Left cardiac atrium (tissue), 4 donors: ENCODE measurements around the gene ASCC1. TPM values are rescaled to one million over a fixed set of nuclear protein-coding genes. Genes with fewer than 3 reads are reported as not detected.
"Not testable (repeated sequence)": the region's sequence is repeated elsewhere in the genome, so short reads cannot be mapped to it uniquely, and the experiment has no call there.

Source experiments
- ATAC-seq, 2 donors: fragments of 200-7000 bp; cut with Tn5 transposase; one replicate each; pipeline ENCODE4 v1.9.1; 2020; ENCODE audit warnings: mild to moderate bottlenecking in 2 of 2, moderate library complexity in 2 of 2
- DNase-seq: peaks from one replicate; pipeline ENCODE4 v3.0.0-alpha.2; 2020
- intact Hi-C, 2 donors: fragments of 100-400 bp; cut with DNase I; formaldehyde crosslinking; loops; one replicate each; pipeline versions ENCODE4 v1.14.1 to v1.15.1; 2022 to 2023
- total RNA-seq, 2 donors: library from RNA; stranded (reverse); fragmentation: NEBNext Ultra II Directional; extraction: Animal tissue kit (Norgen Biotek cat#: 25700); gene quantifications; one replicate each; pipeline ENCODE4 v1.2.1, GENCODE V29; 2021
- donor health status: DM: no; HTN: yes; CAD: no.
- donor health status: DM: no; HTN: yes; CAD: no; lungs with severe emphysema.
- donor health status: DM: yes; HTN: yes; CAD: no.
- donor health status: Dilated cardiomyopathy.

Gene ASCC1
- total RNA-seq, 2 donors from 2014 or later, result 25.2 to 28.1 TPM

GRCh38 chr10:72146559-72147323 is 69.3 kb downstream of the ASCC1 start:
- intact Hi-C loops, result no loop called here
- peak in 1 of 2 donors; percentile 19 for ATAC-seq
- no peak for DNase-seq

GRCh38 chr10:72146071-72146470 is 70.0 kb downstream of the ASCC1 start:
- ATAC-seq (peak; percentile 15 to 27), DNase-seq (no peak)
- intact Hi-C loops, result no loop called here

GRCh38 chr10:72145657-72146056 is 70.4 kb downstream of the ASCC1 start:
- intact Hi-C loops, result no loop called here
- ATAC-seq (no peak), DNase-seq (no peak)

- no peak for DNase-seq
- intact Hi-C loops, result no loop called here
- no peak for ATAC-seq
Measured at GRCh38 chr10:72140850-72141249, 75.2 kb downstream of the ASCC1 start.

GRCh38 chr10:72140174-72140573 is 75.9 kb downstream of the ASCC1 start:
- intact Hi-C loops, result no loop called here
- DNase-seq (no peak), ATAC-seq (no peak)

GRCh38 chr10:72137583-72137982 is 78.5 kb downstream of the ASCC1 start:
- ATAC-seq (no peak), DNase-seq (no peak)
- intact Hi-C loops, result loop anchor here in 1 of 2 donors (10.0 kb wide), 1 partner anchor 77 kb away; the partner anchor contains the start of genes ANAPC16 and ASCC1

GRCh38 chr10:72136225-72136624 is 79.9 kb downstream of the ASCC1 start:
- ATAC-seq, DNase-seq: not testable (repeated sequence)
- intact Hi-C loops, result loop anchor here in 1 of 2 donors (10.0 kb wide), 1 partner anchor 79 kb away; the partner anchor contains the start of genes ANAPC16 and ASCC1

- intact Hi-C loops, result loop anchor here in 1 of 2 donors (10.0 kb wide), 1 partner anchor 80 kb away; the partner anchor contains the start of genes ANAPC16 and ASCC1
- no peak for ATAC-seq
Measured at GRCh38 chr10:72134785-72135767, 81.0 kb downstream of the ASCC1 start.

GRCh38 chr10:72133517-72133916 is 82.6 kb downstream of the ASCC1 start:
- intact Hi-C loops, result loop anchor here (2.0 to 10.0 kb wide), 2 partner anchors 81 to 85 kb away; partner anchors contain the start of genes ANAPC16 (in 1 of the 2) and ASCC1 (in 1 of the 2)
- no peak for DNase-seq
- ATAC-seq, result peak in 1 of 2 donors; percentile 75

More at GRCh38 chr10:72134785-72135767, 81.0 kb downstream of the ASCC1 start:
- no peak for DNase-seq

- intact Hi-C loops, result loop anchor here (2.0 to 10.0 kb wide), 2 partner anchors 82 to 86 kb away; partner anchors contain the start of genes ANAPC16 (in 1 of the 2) and ASCC1 (in 1 of the 2)
- no peak for DNase-seq
Measured at GRCh38 chr10:72132854-72133253, 83.2 kb downstream of the ASCC1 start.

GRCh38 chr10:72127571-72127970 is 88.5 kb downstream of the ASCC1 start:
- no peak for ATAC-seq
- no peak for DNase-seq
- intact Hi-C loops, result loop anchor here in 1 of 2 donors (5.0 kb wide), 1 partner anchor 210 kb away; no protein-coding TSS in a partner anchor

More at GRCh38 chr10:72132854-72133253, 83.2 kb downstream of the ASCC1 start:
- no peak for ATAC-seq

GRCh38 chr10:72126872-72127232 is 89.2 kb downstream of the ASCC1 start:
- intact Hi-C loops, result loop anchor here in 1 of 2 donors (5.0 kb wide), 1 partner anchor 210 kb away; no protein-coding TSS in a partner anchor
- ATAC-seq, result no peak
- no peak for DNase-seq

- no peak for DNase-seq
- intact Hi-C loops, result loop anchor here in 1 of 2 donors (5.0 kb wide), 1 partner anchor 211 kb away; no protein-coding TSS in a partner anchor
- no peak for ATAC-seq
Measured at GRCh38 chr10:72126184-72126871, 89.7 kb downstream of the ASCC1 start.

GRCh38 chr10:72124989-72125388 is 91.1 kb downstream of the ASCC1 start:
- peak in 1 of 2 donors; percentile 79 for ATAC-seq
- intact Hi-C loops, result loop anchor here (5.0 kb wide), 1 partner anchor 212 kb away; no protein-coding TSS in a partner anchor

GRCh38 chr10:72124381-72124780 is 91.7 kb downstream of the ASCC1 start:
- DNase-seq (no peak), ATAC-seq (no peak)
- intact Hi-C loops, result loop anchor here in 1 of 2 donors (5.0 kb wide), 1 partner anchor 213 kb away; no protein-coding TSS in a partner anchor

More at GRCh38 chr10:72124989-72125388, 91.1 kb downstream of the ASCC1 start:
- DNase-seq, result no peak

- DNase-seq, result no peak
- ATAC-seq, result no peak
- intact Hi-C loops, result loop anchor here in 1 of 2 donors (5.0 kb wide), 1 partner anchor 214 kb away; no protein-coding TSS in a partner anchor
Measured at GRCh38 chr10:72123616-72124015, 92.5 kb downstream of the ASCC1 start.

- ATAC-seq (no peak), DNase-seq (no peak)
- intact Hi-C loops, result loop anchor here in 1 of 2 donors (5.0 kb wide), 1 partner anchor 215 kb away; no protein-coding TSS in a partner anchor
Measured at GRCh38 chr10:72122221-72122620, 93.9 kb downstream of the ASCC1 start.

- DNase-seq (no peak), ATAC-seq (no peak)
- intact Hi-C loops, result loop anchor here in 1 of 2 donors (5.0 kb wide), 1 partner anchor 216 kb away; no protein-coding TSS in a partner anchor
Measured at GRCh38 chr10:72121389-72121788, 94.7 kb downstream of the ASCC1 start.
